Stimulated activated CD8-positive, alpha-beta memory T cell treated with anti-CD3 and anti-CD28 coated beads, Interleukin-12 subunit alpha, Interleukin-12 subunit beta, amount 100 ng/mL, for 24 hours (primary cell): Measurements from ENCODE around the gene OSBPL7.

Source experiments
- DNase-seq: peaks from one replicate; pipeline ENCODE4 v3.0.0-alpha.2; 2020; ENCODE audit errors: extremely low read depth

Gene OSBPL7

GRCh38 chr17:47847341-47848197, 26.0 kb upstream of the OSBPL7 start:
- no peak for DNase-seq

DNA sequence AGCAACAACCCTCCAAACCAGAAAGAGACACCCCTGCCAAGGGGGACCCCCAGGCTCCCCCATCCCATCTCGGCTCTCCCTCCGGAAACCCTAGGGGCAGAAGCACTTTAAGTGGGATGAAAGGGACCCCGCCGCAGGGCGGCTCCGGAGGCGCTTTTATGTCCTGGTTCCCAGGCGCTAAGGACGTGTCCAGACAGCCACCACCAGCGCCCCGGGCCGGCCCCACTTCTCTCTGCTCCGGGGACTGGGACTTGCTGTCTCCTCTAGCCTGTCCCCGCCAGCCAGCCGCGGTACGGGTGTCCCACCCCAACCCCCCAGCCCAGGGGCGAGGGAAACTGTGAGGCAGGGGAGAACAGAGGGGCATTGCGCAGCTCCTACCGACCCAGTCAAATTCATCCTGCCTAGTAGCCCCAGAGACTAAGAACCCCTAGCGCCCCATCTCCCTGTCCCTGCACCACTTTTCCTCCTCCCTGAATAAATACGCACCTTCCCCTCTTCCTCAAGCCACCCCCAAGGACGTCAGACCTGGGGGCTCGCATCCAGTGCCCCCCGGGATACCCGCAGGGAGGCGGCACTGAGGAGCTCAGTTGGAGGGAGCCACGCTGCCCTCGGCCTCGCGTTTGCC, 25.2 kb upstream of the OSBPL7 start:
- DNase-seq = no peak

GRCh38 chr17:47845716-47846075, 24.1 kb upstream of the OSBPL7 start:
- no peak for DNase-seq

- DNase-seq = no peak
Observed at GRCh38 chr17:47844814-47845715, 23.5 kb upstream of the OSBPL7 start.

- no peak for DNase-seq
Observed at GRCh38 chr17:47844227-47844626, 22.6 kb upstream of the OSBPL7 start.

- DNase-seq = no peak
Observed at GRCh38 chr17:47843391-47843730, 21.8 kb upstream of the OSBPL7 start.

DNA sequence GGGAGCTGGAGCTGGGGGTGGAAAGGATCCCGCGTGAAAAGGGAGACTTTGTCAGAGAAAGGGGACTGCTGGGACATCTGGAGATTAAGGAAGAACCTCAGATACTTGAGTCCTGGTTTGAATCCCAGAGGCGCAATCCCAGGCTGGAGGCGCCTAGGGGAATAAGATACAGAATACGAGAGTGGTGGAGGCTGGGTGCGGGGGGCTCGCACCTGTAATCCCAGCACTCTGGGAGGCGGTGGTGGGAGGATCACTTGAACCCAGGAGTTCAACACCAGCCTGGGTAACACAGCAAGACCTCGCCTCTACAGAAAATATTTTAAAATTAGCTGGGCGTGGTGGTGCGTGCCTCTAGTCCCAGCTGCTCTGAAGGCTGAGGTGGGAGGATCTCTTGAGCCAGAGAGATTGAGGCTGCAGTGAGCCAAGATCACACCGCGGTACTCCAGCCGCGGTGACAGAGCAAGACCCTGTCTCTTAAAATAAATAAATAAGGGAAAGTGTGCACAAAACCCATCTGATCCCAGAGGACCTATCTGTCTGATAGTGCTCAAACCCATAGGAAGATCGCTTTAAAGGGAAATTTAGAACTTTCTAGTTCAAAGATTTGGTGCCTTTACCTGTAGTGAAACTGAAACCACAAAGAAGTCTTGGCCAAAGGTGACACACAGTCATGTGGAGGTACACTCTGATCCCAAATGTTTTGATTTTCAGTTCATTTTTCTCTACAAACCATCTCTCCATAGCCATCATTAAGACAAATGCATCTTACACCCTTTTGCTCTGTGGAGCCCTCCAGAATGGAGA, 20.1 kb upstream of the OSBPL7 start:
- DNase-seq = no peak

DNA sequence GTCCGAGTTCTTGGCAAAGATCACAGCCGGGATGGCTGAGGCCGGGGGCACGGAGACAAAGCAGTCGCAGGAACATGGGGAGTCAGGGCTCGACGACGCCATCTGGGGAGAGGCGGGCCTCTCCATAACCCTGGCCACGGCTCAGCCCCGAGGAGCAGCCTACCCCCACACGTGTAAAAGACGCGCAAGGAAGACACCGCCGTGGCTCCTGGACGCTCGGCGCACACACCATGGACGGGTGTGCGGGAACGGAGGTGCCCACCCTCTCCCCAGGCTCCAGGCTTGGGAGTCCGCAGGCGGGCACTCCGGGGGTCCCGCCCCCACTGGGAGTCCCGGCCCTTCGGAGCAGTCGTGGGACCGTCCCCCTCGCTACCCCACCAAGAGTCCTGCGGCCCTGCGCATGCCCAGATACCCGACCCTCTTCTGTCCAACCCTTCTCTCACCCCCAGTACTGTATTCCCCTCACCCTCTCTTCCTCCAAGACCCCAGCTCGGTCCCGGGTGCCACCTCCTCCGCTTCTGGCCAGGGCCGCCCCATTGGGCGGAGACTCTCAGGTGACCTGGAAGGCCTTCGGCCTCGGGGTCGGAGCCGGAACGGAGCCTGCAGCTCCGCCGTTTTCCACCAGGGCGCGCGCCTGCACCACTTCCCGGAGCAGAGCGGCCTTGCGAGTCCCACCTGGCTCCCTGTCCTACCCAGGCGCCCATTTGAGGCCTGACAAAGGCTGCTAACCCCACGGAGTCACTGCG, 19.3 kb upstream of the OSBPL7 start, which contains the start of gene SCRN2:
SCRN2 (minus strand) TSS at position 532 of the 746 bp plus-strand sequence; CDS start at position 102, 430 bp downstream.
- DNase-seq = peak; percentile 58

- no peak for DNase-seq
Observed at GRCh38 chr17:47840001-47840741, 18.6 kb upstream of the OSBPL7 start.

DNA sequence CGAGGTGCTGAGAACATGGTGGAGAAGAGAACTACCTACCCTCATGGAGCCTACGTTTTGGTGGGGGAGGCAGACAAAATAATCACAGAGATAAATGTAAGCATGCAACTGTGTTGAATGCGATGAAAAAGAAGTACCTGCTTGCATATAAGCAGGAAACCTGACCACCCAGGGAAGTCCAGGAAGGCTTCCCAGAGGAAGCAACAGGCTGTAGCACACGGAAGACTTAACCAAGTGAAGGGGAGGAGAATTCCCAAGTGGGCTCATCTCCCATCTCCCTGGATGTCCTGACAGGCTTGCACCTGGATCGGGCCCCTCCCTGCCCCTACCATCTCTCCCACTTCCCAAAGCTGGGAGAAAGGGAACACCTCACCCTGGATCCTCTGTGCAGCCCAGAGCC, 17.5 kb upstream of the OSBPL7 start:
- DNase-seq = no peak

GRCh38 chr17:47838636-47839035, 17.0 kb upstream of the OSBPL7 start:
- DNase-seq = no peak

- DNase-seq = no peak
Observed at GRCh38 chr17:47837401-47838039, 15.9 kb upstream of the OSBPL7 start.

- DNase-seq = no peak
Observed at GRCh38 chr17:47836601-47837000, 15.0 kb upstream of the OSBPL7 start.

- no peak for DNase-seq
Observed at GRCh38 chr17:47834756-47835155, 13.2 kb upstream of the OSBPL7 start.

DNA sequence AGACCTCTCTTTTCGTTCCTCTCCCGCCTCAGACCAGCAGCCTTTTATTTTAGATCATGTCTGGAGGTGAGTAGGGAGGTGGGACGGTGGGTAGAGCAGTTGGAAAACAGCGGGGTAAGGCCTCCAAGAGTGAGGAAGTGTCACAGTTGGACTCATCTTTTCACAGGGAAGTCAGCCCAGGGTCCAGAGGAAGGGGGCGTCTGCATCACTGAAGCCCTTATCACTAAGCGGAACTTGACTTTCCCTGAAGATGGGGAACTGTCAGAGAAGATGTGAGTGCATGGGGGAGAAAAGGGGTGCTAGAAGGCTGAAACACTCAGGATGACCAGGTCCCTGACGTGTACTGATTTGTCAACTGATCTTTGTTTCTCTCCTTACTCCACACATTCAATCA, 10.3 kb upstream of the OSBPL7 start:
- no peak for DNase-seq

- peak; percentile 83 for DNase-seq
Observed at GRCh38 chr17:47831003-47831933, 9.7 kb upstream of the OSBPL7 start, which contains the start of the genes LRRC46 and MRPL10. TSS of gene LRRC46 (plus strand) at chr17:47831670. CDS start at chr17:47831990, 320 bp downstream. TSS of gene MRPL10 (minus strand) at chr17:47831541. CDS start at chr17:47831511, 30 bp downstream.

GRCh38 chr17:47830396-47831002, 8.9 kb upstream of the OSBPL7 start:
- DNase-seq = no peak

GRCh38 chr17:47829870-47830269, 8.3 kb upstream of the OSBPL7 start:
- DNase-seq = no peak
